Measurements from ENCODE around the gene ABCA5.

The ABCA5 gene

DNA sequence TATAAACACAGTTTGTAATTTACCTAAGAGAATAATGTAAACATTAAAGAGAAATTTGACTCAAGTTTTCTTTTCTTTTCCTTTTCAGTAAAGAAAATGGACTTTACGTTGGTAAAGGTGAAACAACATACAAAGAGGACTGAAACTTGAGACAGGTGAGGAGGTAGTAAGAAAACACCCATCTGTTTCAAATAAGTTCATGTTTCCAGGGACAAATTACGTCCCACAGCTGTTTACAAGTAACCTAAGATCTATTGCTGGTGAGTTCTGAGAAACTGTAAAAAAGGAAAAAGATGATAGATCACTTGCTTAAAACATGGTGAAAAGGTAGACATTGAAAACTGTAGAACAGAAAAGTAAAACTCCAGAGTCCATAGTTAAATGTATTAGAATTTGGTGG, 4.8 kb upstream of the ABCA5 start:
- Histone ChIP-seq H3K9me3 (replicated peaks; ENCODE audit: insufficient read depth, low read length) (no peaks in the 10 kb centered on the region), H3K9me2 (replicated peaks; ENCODE audit: insufficient read depth, low read length) (no peaks in the 10 kb centered on the region), H3K4me1 (ENCODE audit: low read length) (peaks cover 26% of the 10 kb centered on the region), H3F3A (ENCODE audit: insufficient read depth, low read length) (peaks cover 4% of the 10 kb centered on the region), H3K4me3 (ENCODE audit: low read length) (no peak overlapping the region; the same call in 1 of the 2 replicates), H3K4me2 (ENCODE audit: low read depth, low read length) (peak overlapping the region; percentile 30), H4K20me1 (ENCODE audit: insufficient read depth, low read length) (no peaks in the 10 kb centered on the region), H3K36me3 (replicated peaks; ENCODE audit: insufficient read depth, low read length) (no peaks in the 10 kb centered on the region), H3K9ac (ENCODE audit: low read length) (peak overlapping the region; percentile 7; the same call in 1 of the 2 replicates), H3K27me3 (replicated peaks; ENCODE audit: insufficient read depth, low read length) (no peaks in the 10 kb centered on the region), H3K27ac (ENCODE audit: low read length) (peak overlapping the region; percentile 61; the same call in 1 of the 2 replicates), H2AFZ (ENCODE audit: low read length) (no peak overlapping the region), H3K79me2 (ENCODE audit: low read length) (no peaks in the 10 kb centered on the region)
- peak; percentile 70 for DNase-seq
- TF ChIP-seq EZH2phosphoT487 (IDR thresholded peaks at IDR 0.05; ENCODE audit: low read length) (no peak), EZH2 (optimal IDR thresholded peaks at IDR 0.05; ENCODE audit: low read depth, low read length) (no peak)

DNA sequence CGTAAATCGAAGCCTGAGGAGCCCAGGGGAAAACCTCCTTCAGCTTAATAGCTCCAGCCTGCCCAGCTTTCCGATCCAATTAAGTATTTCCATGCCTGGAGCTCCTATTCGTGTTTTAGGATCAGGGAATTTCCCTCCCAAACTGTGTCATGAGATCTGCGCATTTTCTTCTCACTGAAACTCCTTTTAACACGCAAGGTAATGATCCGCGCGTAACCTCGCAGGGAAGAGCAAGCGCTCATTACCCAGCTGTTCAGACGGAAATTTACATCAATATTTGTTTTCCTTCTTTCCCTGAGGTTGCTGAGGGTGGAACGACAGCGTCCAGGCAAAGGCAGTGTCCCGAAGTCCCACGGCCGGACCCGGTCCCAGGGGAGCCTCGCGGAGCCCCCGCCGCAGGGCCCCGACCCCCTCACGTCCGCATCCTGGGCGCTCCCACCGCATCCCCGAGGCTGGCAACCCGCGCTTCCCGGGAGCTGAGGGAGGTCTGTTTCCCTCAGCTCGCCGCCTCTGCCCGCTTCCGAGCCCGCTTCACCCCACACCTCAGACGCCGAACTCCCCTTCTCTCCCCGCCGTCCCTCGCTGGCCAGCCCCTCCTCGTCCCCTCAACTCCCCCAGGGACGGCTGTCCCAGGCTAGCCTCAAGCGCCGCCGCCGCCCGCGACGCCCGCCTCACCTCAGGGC, 415 bp downstream of the ABCA5 start:
- peaks cover 21% of the 10 kb centered on the region for H3K79me2 ChIP-seq (ENCODE audit: low read length)
- no peaks in the 10 kb centered on the region for H3K36me3 ChIP-seq (replicated peaks; ENCODE audit: insufficient read depth, low read length)
- peak overlapping the region; percentile 92 for H2AFZ ChIP-seq (ENCODE audit: low read length)
- H3K9me2 ChIP-seq (replicated peaks; ENCODE audit: insufficient read depth, low read length): no peaks in the 10 kb centered on the region
- peak; percentile 34 for DNase-seq
- peak overlapping the region; percentile 67; the same call in 1 of the 2 replicates for H3K27ac ChIP-seq (ENCODE audit: low read length)
- H3F3A ChIP-seq (ENCODE audit: insufficient read depth, low read length): peaks cover 6% of the 10 kb centered on the region; the same call in 1 of the 2 replicates
- H3K4me2 ChIP-seq (ENCODE audit: low read depth, low read length): peak overlapping the region; percentile 96
- peak overlapping the region; percentile 93 for H3K4me3 ChIP-seq (ENCODE audit: low read length)
- H3K27me3 ChIP-seq (replicated peaks; ENCODE audit: insufficient read depth, low read length): no peaks in the 10 kb centered on the region
- H3K9ac ChIP-seq (ENCODE audit: low read length): peak overlapping the region; percentile 88
- H3K9me3 ChIP-seq (replicated peaks; ENCODE audit: insufficient read depth, low read length): no peaks in the 10 kb centered on the region
- TF ChIP-seq EZH2phosphoT487 (IDR thresholded peaks at IDR 0.05; ENCODE audit: low read length): no peak
- TF ChIP-seq, protein P1, sequence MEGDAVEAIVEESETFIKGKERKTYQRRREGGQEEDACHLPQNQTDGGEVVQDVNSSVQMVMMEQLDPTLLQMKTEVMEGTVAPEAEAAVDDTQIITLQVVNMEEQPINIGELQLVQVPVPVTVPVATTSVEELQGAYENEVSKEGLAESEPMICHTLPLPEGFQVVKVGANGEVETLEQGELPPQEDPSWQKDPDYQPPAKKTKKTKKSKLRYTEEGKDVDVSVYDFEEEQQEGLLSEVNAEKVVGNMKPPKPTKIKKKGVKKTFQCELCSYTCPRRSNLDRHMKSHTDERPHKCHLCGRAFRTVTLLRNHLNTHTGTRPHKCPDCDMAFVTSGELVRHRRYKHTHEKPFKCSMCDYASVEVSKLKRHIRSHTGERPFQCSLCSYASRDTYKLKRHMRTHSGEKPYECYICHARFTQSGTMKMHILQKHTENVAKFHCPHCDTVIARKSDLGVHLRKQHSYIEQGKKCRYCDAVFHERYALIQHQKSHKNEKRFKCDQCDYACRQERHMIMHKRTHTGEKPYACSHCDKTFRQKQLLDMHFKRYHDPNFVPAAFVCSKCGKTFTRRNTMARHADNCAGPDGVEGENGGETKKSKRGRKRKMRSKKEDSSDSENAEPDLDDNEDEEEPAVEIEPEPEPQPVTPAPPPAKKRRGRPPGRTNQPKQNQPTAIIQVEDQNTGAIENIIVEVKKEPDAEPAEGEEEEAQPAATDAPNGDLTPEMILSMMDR (IDR thresholded peaks at IDR 0.05; ENCODE audit: low read length): no peak
- no peak for TF ChIP-seq EZH2 (optimal IDR thresholded peaks at IDR 0.05; ENCODE audit: low read depth, low read length)
- H4K20me1 ChIP-seq (ENCODE audit: insufficient read depth, low read length): no peaks in the 10 kb centered on the region
- peaks cover 13% of the 10 kb centered on the region for H3K4me1 ChIP-seq (ENCODE audit: low read length)

DNA sequence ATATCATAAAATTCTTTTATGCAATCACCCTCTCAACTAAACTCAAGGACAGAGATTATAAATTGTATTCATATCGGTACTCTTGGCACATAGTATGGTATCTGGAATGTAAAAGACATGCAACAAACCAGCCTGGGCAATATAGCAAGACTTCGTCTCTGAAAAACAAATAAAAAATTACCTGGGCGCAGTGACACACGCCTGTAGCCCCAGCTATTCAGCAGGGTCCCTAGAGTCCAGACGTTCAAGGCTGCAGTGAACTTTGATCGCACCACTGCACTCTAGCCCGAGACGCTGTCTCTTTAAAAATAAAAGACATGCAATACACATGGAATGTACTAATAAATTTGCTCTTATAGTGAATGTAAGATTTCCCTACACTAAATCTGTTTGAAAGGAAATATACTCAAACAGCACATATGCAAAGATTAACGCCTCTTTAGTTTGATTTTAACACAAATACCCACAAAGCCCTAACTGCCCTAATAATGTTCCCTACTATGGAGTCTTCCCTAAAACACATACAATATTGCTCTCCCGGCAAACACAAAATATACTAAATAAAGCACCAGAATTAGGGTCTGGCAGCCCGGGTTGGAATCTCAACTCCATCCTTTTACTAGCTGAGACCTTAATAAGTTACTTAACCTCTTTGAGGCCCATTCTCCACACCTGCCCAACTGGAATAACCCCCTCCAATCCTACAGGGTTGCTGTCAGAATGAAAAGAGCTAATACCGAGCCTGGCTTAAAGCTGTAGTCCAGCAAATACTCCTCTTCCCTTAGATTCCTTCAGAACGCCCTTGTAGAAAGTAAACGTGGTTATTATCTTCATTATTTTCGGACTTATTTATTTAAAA, 1.2 kb downstream of the ABCA5 start:
- no peaks in the 10 kb centered on the region for H3K27me3 ChIP-seq (replicated peaks; ENCODE audit: insufficient read depth, low read length)
- peak overlapping the region; percentile 96 for H3K4me2 ChIP-seq (ENCODE audit: low read depth, low read length)
- peaks cover 3% of the 10 kb centered on the region; the same call in 1 of the 2 replicates for H3F3A ChIP-seq (ENCODE audit: insufficient read depth, low read length)
- H3K4me1 ChIP-seq (ENCODE audit: low read length): peaks cover 10% of the 10 kb centered on the region
- no peaks in the 10 kb centered on the region for H3K9me3 ChIP-seq (replicated peaks; ENCODE audit: insufficient read depth, low read length)
- no peaks in the 10 kb centered on the region for H3K9me2 ChIP-seq (replicated peaks; ENCODE audit: insufficient read depth, low read length)
- peak overlapping the region; percentile 92 for H2AFZ ChIP-seq (ENCODE audit: low read length)
- H3K9ac ChIP-seq (ENCODE audit: low read length): peak overlapping the region; percentile 88
- peak overlapping the region; percentile 93 for H3K4me3 ChIP-seq (ENCODE audit: low read length)
- peaks cover 21% of the 10 kb centered on the region for H3K79me2 ChIP-seq (ENCODE audit: low read length)
- no peaks in the 10 kb centered on the region for H3K36me3 ChIP-seq (replicated peaks; ENCODE audit: insufficient read depth, low read length)
- DNase-seq: no peak
- TF ChIP-seq, protein P1 (IDR thresholded peaks at IDR 0.05; ENCODE audit: low read length): no peak
- no peak for TF ChIP-seq EZH2 (optimal IDR thresholded peaks at IDR 0.05; ENCODE audit: low read depth, low read length)
- no peak for TF ChIP-seq EZH2phosphoT487 (IDR thresholded peaks at IDR 0.05; ENCODE audit: low read length)
- H4K20me1 ChIP-seq (ENCODE audit: insufficient read depth, low read length): no peaks in the 10 kb centered on the region
- H3K27ac ChIP-seq (ENCODE audit: low read length): peak overlapping the region; percentile 67; the same call in 1 of the 2 replicates
